Stimulated activated memory B cell treated with anti-CD40 and anti-IgM and Interleukin-4, amounts not matched to agents 10 μg/mL and 1 μg/mL and 100 μg/mL, for 72 hours (primary cell): ENCODE measurements around the gene NOD2.
A peak's percentile ranks its signal among the peaks of the same experiment; 100 is the strongest.

ENCODE experiments used
- ATAC-seq: fragments of 150-1000 bp; cut with Tn5 transposase; 2 replicates; pipeline ENCODE4 v1.10.0; 2021
- H3K27ac Mint-ChIP-seq: one replicate; pipeline ENCODE4 v1.8.0; 2022; ENCODE audit warnings: mild to moderate bottlenecking, mixed read lengths
- H3K27me3 Mint-ChIP-seq: one replicate; pipeline ENCODE4 v1.8.0; 2022; ENCODE audit warnings: mixed read lengths
- H3K36me3 Mint-ChIP-seq: one replicate; pipeline ENCODE4 v1.8.0; 2022; ENCODE audit warnings: mixed read lengths
- H3K4me1 Mint-ChIP-seq: one replicate; pipeline ENCODE4 v1.8.0; 2022; ENCODE audit warnings: mixed read lengths
- H3K4me3 Mint-ChIP-seq: one replicate; pipeline ENCODE4 v1.8.0; 2022; ENCODE audit warnings: mild to moderate bottlenecking, moderate library complexity, mixed read lengths
- H3K9me3 Mint-ChIP-seq: one replicate; pipeline ENCODE4 v1.8.0; 2022; ENCODE audit warnings: mixed read lengths

Gene NOD2

GRCh38 chr16:50733468-50733867 is 40.1 kb downstream of the NOD2 start:
- ATAC-seq, result no peak
- no peak overlapping the region for H3K4me3 Mint-ChIP-seq
- no peaks in the 10 kb centered on the region for H3K9me3 Mint-ChIP-seq
- H3K27ac Mint-ChIP-seq, result no peak overlapping the region
- peaks cover 12% of the 10 kb centered on the region for H3K36me3 Mint-ChIP-seq
- no peaks in the 10 kb centered on the region for H3K27me3 Mint-ChIP-seq
- peaks cover 32% of the 10 kb centered on the region for H3K4me1 Mint-ChIP-seq

GRCh38 chr16:50735629-50736122 is 42.3 kb downstream of the NOD2 start:
- H3K27ac Mint-ChIP-seq, result peak overlapping the region; percentile 71
- peaks cover 27% of the 10 kb centered on the region for H3K36me3 Mint-ChIP-seq
- H3K4me1 Mint-ChIP-seq, result peaks cover 42% of the 10 kb centered on the region
- H3K4me3 Mint-ChIP-seq, result no peak overlapping the region
- ATAC-seq, result peak; percentile 86
- no peaks in the 10 kb centered on the region for H3K27me3 Mint-ChIP-seq
- no peaks in the 10 kb centered on the region for H3K9me3 Mint-ChIP-seq

GRCh38 chr16:50736448-50736847 is 43.0 kb downstream of the NOD2 start:
- Mint-ChIP-seq H3K4me1 (peaks cover 49% of the 10 kb centered on the region), H3K27ac (peak overlapping the region; percentile 71), H3K36me3 (peaks cover 27% of the 10 kb centered on the region), H3K27me3 (no peaks in the 10 kb centered on the region), H3K9me3 (no peaks in the 10 kb centered on the region), H3K4me3 (no peak overlapping the region)
- ATAC-seq, result no peak

- no peaks in the 10 kb centered on the region for H3K27me3 Mint-ChIP-seq
- peak overlapping the region; percentile 4 for H3K4me3 Mint-ChIP-seq
- peak overlapping the region; percentile 71 for H3K27ac Mint-ChIP-seq
Measured at GRCh38 chr16:50737420-50737959, 44.1 kb downstream of the NOD2 start.

GRCh38 chr16:50739031-50739430 is 45.6 kb downstream of the NOD2 start:
- no peaks in the 10 kb centered on the region for H3K9me3 Mint-ChIP-seq
- no peaks in the 10 kb centered on the region for H3K27me3 Mint-ChIP-seq
- H3K27ac Mint-ChIP-seq, result peak overlapping the region; percentile 90
- no peak for ATAC-seq
- peaks cover 64% of the 10 kb centered on the region for H3K4me1 Mint-ChIP-seq
- H3K4me3 Mint-ChIP-seq, result no peak overlapping the region
- peaks cover 21% of the 10 kb centered on the region for H3K36me3 Mint-ChIP-seq

More at GRCh38 chr16:50737420-50737959, 44.1 kb downstream of the NOD2 start:
- Mint-ChIP-seq H3K36me3 (peaks cover 21% of the 10 kb centered on the region), H3K4me1 (peaks cover 52% of the 10 kb centered on the region), H3K9me3 (no peaks in the 10 kb centered on the region)
- no peak for ATAC-seq

GRCh38 chr16:50740736-50741135 is 47.3 kb downstream of the NOD2 start:
- peaks cover 34% of the 10 kb centered on the region for H3K36me3 Mint-ChIP-seq
- no peaks in the 10 kb centered on the region for H3K27me3 Mint-ChIP-seq
- H3K9me3 Mint-ChIP-seq, result no peaks in the 10 kb centered on the region
- H3K4me3 Mint-ChIP-seq, result peak overlapping the region; percentile 82
- ATAC-seq, result no peak
- peaks cover 67% of the 10 kb centered on the region for H3K4me1 Mint-ChIP-seq
- peak overlapping the region; percentile 90 for H3K27ac Mint-ChIP-seq

GRCh38 chr16:50741225-50741780 is 47.9 kb downstream of the NOD2 start:
- H3K4me3 Mint-ChIP-seq, result peak overlapping the region; percentile 82
- no peaks in the 10 kb centered on the region for H3K27me3 Mint-ChIP-seq
- H3K27ac Mint-ChIP-seq, result peak overlapping the region; percentile 90
- no peak for ATAC-seq
- H3K36me3 Mint-ChIP-seq, result peaks cover 38% of the 10 kb centered on the region
- H3K9me3 Mint-ChIP-seq, result no peaks in the 10 kb centered on the region
- H3K4me1 Mint-ChIP-seq, result peaks cover 67% of the 10 kb centered on the region

GRCh38 chr16:50741781-50742575 is 48.6 kb downstream of the NOD2 start, which contains the start of gene CYLD:
TSS of gene CYLD (plus strand) at chr16:50742086. CDS start at chr16:50749699, 7,613 bp downstream.
- peak; percentile 97 for ATAC-seq
- Mint-ChIP-seq H3K36me3 (peaks cover 39% of the 10 kb centered on the region), H3K27ac (peak within 1 kb of the TSS; percentile 90), H3K27me3 (no peaks in the 10 kb centered on the region), H3K4me1 (peaks cover 62% of the 10 kb centered on the region), H3K4me3 (peak within 1 kb of the TSS; percentile 88), H3K9me3 (no peaks in the 10 kb centered on the region)

GRCh38 chr16:50742576-50743200 is 49.3 kb downstream of the NOD2 start:
- peak; percentile 28 for ATAC-seq
- H3K36me3 Mint-ChIP-seq, result peaks cover 46% of the 10 kb centered on the region
- peaks cover 63% of the 10 kb centered on the region for H3K4me1 Mint-ChIP-seq
- no peaks in the 10 kb centered on the region for H3K9me3 Mint-ChIP-seq
- peak overlapping the region; percentile 88 for H3K4me3 Mint-ChIP-seq
- H3K27me3 Mint-ChIP-seq, result no peaks in the 10 kb centered on the region
- peak overlapping the region; percentile 90 for H3K27ac Mint-ChIP-seq

GRCh38 chr16:50743581-50744225 is 50.3 kb downstream of the NOD2 start:
- Mint-ChIP-seq H3K36me3 (peaks cover 42% of the 10 kb centered on the region), H3K4me3 (peak overlapping the region; percentile 88), H3K27me3 (no peaks in the 10 kb centered on the region), H3K27ac (peak overlapping the region; percentile 90), H3K4me1 (peaks cover 65% of the 10 kb centered on the region), H3K9me3 (no peaks in the 10 kb centered on the region)
- ATAC-seq, result no peak

- Mint-ChIP-seq H3K4me3 (peak overlapping the region; percentile 88), H3K27ac (peak overlapping the region; percentile 90), H3K4me1 (peaks cover 69% of the 10 kb centered on the region), H3K27me3 (no peaks in the 10 kb centered on the region), H3K36me3 (peaks cover 38% of the 10 kb centered on the region), H3K9me3 (no peaks in the 10 kb centered on the region)
- no peak for ATAC-seq
Measured at GRCh38 chr16:50744881-50745280, 51.5 kb downstream of the NOD2 start.

GRCh38 chr16:50745940-50746339 is 52.5 kb downstream of the NOD2 start:
- Mint-ChIP-seq H3K9me3 (no peaks in the 10 kb centered on the region), H3K27ac (peak overlapping the region; percentile 90), H3K27me3 (no peaks in the 10 kb centered on the region), H3K36me3 (peaks cover 32% of the 10 kb centered on the region), H3K4me3 (peak overlapping the region; percentile 88), H3K4me1 (peaks cover 59% of the 10 kb centered on the region)
- ATAC-seq, result no peak

GRCh38 chr16:50747207-50747956 is 54.0 kb downstream of the NOD2 start:
- Mint-ChIP-seq H3K27me3 (no peaks in the 10 kb centered on the region), H3K4me1 (peaks cover 51% of the 10 kb centered on the region), H3K9me3 (no peaks in the 10 kb centered on the region), H3K4me3 (peak overlapping the region; percentile 50), H3K36me3 (peaks cover 39% of the 10 kb centered on the region), H3K27ac (peak overlapping the region; percentile 70)
- ATAC-seq, result peak; percentile 72

- Mint-ChIP-seq H3K27me3 (no peaks in the 10 kb centered on the region), H3K36me3 (peaks cover 37% of the 10 kb centered on the region), H3K27ac (no peak overlapping the region), H3K4me3 (no peak overlapping the region), H3K4me1 (peaks cover 35% of the 10 kb centered on the region), H3K9me3 (no peaks in the 10 kb centered on the region)
- ATAC-seq, result no peak
Measured at GRCh38 chr16:50751528-50751927, 58.1 kb downstream of the NOD2 start.
